Panc1 (cell line): ENCODE results near the gene MAG. TPM values are rescaled to one million over a fixed set of nuclear protein-coding genes. Genes with fewer than 3 reads are reported as not detected.

Experiments
- ATAC-seq: fragments of 200-7000 bp; cut with Tn5 transposase; 2 replicates; pipeline ENCODE4 v1.9.1; 2020; ENCODE audit warnings: mild to moderate bottlenecking, moderate library complexity
- BruUV-seq: library from RNA; stranded (reverse); fragments of 400-500 nt; replicated peaks from 2 replicates; lab custom pipeline; 2021; lab: Mats Ljungman, UMichigan
- CTCF ChIA-PET: fragments of 300-600 bp; sonication (Branson Sonifier 250); formaldehyde crosslinking; loops from one replicate; lab custom pipeline; 2022; ENCODE audit warnings: antibody characterized with exemption; lab: Charles Lee
- POLR2A ChIA-PET: fragments of 300-600 bp; sonication (Branson Sonifier 250); formaldehyde crosslinking; loops from one replicate; lab custom pipeline; 2022; ENCODE audit warnings: antibody characterized with exemption; lab: Charles Lee
- DNase-seq: peaks from one replicate; pipeline ENCODE4 v3.0.0-alpha.2; 2010; ENCODE audit warnings: low read depth, low spot score
- H3K27ac ChIP-seq: 2 replicates; pipeline ENCODE4 v1.5.1; 2011; ENCODE audit warnings: mild to moderate bottlenecking, low read length, inconsistent platforms
- H3K27me3 ChIP-seq: fragments of 200-500 bp; sonication (Bioruptor generic); 2 replicates; pipeline ENCODE4 v1.6.0; 2014; ENCODE audit warnings: low read length, inconsistent platforms; ENCODE audit not compliant: control insufficient read depth, insufficient read depth
- H3K36me3 ChIP-seq: fragments of 200-500 bp; sonication (Bioruptor generic); 2 replicates; pipeline ENCODE4 v1.5.1; 2014; ENCODE audit warnings: inconsistent platforms, mild to moderate bottlenecking, low read length, moderate library complexity; ENCODE audit not compliant: control insufficient read depth, insufficient read depth
- H3K4me1 ChIP-seq: 2 replicates; pipeline ENCODE4 v1.5.1; 2011; ENCODE audit warnings: inconsistent platforms, mild to moderate bottlenecking, low read length, moderate library complexity; ENCODE audit not compliant: control insufficient read depth, insufficient read depth
- H3K4me3 ChIP-seq, 2 experiments: 2 replicates each; pipeline ENCODE4 v1.5.1; 2011 to 2012; ENCODE audit warnings: low read depth in 2 of 2, low read length in 2 of 2, mild to moderate bottlenecking in 2 of 2, inconsistent platforms in 1 of 2, moderate library complexity in 1 of 2
- H3K9me3 ChIP-seq: fragments of 200-500 bp; sonication (Bioruptor generic); 2 replicates; pipeline ENCODE4 v1.5.1; 2014; ENCODE audit warnings: low read depth, mild to moderate bottlenecking, inconsistent platforms, low read length, moderate library complexity; ENCODE audit not compliant: control insufficient read depth, insufficient read depth
- CTCF ChIP-seq: fragments of 450-650 bp; IDR thresholded peaks from 2 replicates; pipeline ENCODE4 v1.5.1; 2017; ENCODE audit warnings: mild to moderate bottlenecking
- POLR2AphosphoS5 ChIP-seq: IDR thresholded peaks from 2 replicates; pipeline ENCODE4 v1.6.1; 2012; ENCODE audit warnings: mild to moderate bottlenecking, low read depth, low read length, moderate library complexity
- SIN3A ChIP-seq: IDR thresholded peaks from 2 replicates; pipeline ENCODE4 v1.6.1; 2012; ENCODE audit warnings: low read depth, mild to moderate bottlenecking, low read length, moderate library complexity, borderline replicate concordance; ENCODE audit not compliant: insufficient read depth
- TCF7L2 ChIP-seq: IDR thresholded peaks from 2 replicates; pipeline ENCODE4 v1.6.1; 2011; ENCODE audit warnings: mild to moderate bottlenecking, low read depth, low read length, inconsistent platforms
- in situ Hi-C: cut with HindIII; loops from 2 replicates; pipeline ENCODE4 v1.10.0; 2016; ENCODE audit warnings: low sequenced_read_pairs, low pct_unique_long_range_greater_than_20kb
- intact Hi-C: fragments of 100-400 bp; cut with micrococcal nuclease; formaldehyde crosslinking; loops from one replicate; pipeline ENCODE4 v1.10.0; 2022; ENCODE audit not compliant: unreplicated experiment
- total RNA-seq: library from RNA; stranded (reverse); gene quantifications from one replicate; pipeline ENCODE4 v1.2.1, GENCODE V29; 2021; ENCODE audit not compliant: unreplicated experiment
- TF ChIP-seq, protein P1 (sequence below), 2 experiments: IDR thresholded peaks; 2 replicates each; pipeline ENCODE4 v1.6.1; 2011 to 2012; ENCODE audit warnings: low read depth in 2 of 2, control low read depth in 1 of 2, low read length in 1 of 2, mild to moderate bottlenecking in 1 of 2, moderate library complexity in 1 of 2; ENCODE audit not compliant: insufficient read depth in 1 of 2

Gene MAG
- total RNA-seq, 1 experiment from 2014 or later = not detected

- POLR2A ChIA-PET = interaction anchor here (0.5 kb wide), 1 partner anchor 915 kb away, joined by 3 read pairs; no protein-coding TSS in a partner anchor
- H3K27ac ChIP-seq = no peak overlapping the region
These were observed 19.7 kb upstream of the MAG start for GRCh38 chr19:35272122-35272719.

DNA sequence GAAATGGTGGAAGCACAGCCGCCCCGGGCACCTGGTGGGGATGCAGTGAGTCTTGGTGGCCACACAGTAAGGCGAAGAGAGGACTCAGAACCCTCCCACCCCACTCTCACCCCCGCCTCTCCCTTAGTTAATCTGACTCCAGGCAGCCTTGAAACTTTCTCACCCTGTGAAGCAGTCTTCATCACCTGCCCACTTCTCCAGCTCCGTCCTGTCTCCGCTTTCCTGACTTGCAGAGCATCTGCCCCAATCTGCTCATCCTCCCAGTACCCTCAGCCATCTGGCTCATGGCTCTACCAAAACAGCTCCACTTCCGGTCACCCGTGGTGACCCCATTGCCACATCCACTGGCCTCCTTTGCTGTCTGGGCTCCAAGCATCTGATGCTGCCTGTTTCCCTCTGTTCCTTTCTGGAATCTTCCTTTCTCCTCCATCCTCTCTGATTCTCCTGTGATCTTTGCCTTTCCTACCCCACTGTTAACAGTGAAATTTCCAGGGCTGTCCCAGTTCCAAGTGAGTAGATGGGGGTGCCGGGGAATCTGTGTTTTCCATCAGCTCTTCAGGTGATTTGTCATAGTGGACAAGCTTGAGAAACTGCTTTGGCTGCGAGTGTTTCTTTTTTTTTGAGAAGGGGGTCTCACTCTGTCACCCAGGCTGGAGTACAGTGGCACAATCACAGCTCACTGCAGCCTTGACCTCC is 18.9 kb upstream of the MAG start:
- H3K27me3 ChIP-seq = no peaks in the 10 kb centered on the region
- ChIA-PET POLR2A (no interaction called here), CTCF (no interaction called here)
- in situ Hi-C loops = no loop called here
- H3K4me1 ChIP-seq = no peaks in the 10 kb centered on the region
- BruUV-seq = no TSS peak
- H3K27ac ChIP-seq = no peak overlapping the region
- intact Hi-C loops = no loop called here
- no peaks in the 10 kb centered on the region for H3K9me3 ChIP-seq
- ATAC-seq (no peak), DNase-seq (no peak)
- TF ChIP-seq TCF7L2 = no peak
- no peak for TF ChIP-seq SIN3A
- no peak for TF ChIP-seq POLR2AphosphoS5
- TF ChIP-seq CTCF = no peak
- TF ChIP-seq, protein P1, sequence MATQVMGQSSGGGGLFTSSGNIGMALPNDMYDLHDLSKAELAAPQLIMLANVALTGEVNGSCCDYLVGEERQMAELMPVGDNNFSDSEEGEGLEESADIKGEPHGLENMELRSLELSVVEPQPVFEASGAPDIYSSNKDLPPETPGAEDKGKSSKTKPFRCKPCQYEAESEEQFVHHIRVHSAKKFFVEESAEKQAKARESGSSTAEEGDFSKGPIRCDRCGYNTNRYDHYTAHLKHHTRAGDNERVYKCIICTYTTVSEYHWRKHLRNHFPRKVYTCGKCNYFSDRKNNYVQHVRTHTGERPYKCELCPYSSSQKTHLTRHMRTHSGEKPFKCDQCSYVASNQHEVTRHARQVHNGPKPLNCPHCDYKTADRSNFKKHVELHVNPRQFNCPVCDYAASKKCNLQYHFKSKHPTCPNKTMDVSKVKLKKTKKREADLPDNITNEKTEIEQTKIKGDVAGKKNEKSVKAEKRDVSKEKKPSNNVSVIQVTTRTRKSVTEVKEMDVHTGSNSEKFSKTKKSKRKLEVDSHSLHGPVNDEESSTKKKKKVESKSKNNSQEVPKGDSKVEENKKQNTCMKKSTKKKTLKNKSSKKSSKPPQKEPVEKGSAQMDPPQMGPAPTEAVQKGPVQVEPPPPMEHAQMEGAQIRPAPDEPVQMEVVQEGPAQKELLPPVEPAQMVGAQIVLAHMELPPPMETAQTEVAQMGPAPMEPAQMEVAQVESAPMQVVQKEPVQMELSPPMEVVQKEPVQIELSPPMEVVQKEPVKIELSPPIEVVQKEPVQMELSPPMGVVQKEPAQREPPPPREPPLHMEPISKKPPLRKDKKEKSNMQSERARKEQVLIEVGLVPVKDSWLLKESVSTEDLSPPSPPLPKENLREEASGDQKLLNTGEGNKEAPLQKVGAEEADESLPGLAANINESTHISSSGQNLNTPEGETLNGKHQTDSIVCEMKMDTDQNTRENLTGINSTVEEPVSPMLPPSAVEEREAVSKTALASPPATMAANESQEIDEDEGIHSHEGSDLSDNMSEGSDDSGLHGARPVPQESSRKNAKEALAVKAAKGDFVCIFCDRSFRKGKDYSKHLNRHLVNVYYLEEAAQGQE (IDR thresholded peaks at IDR 0.05; ENCODE audit: insufficient read depth in 1 of 2, low read depth in 2 of 2, low read length in 1 of 2) = no peak
- no peak overlapping the region for H3K4me3 ChIP-seq
- H3K36me3 ChIP-seq = peaks cover 14% of the 10 kb centered on the region

More at GRCh38 chr19:35272122-35272719, 19.7 kb upstream of the MAG start:
- Histone ChIP-seq H3K9me3 (no peaks in the 10 kb centered on the region), H3K4me3 (no peak overlapping the region), H3K27me3 (no peaks in the 10 kb centered on the region), H3K36me3 (peaks cover 18% of the 10 kb centered on the region), H3K4me1 (no peaks in the 10 kb centered on the region)
- CTCF ChIA-PET = no interaction called here
- in situ Hi-C loops (no loop called here), intact Hi-C loops (no loop called here)
- TSS peak; percentile 47 for BruUV-seq
- DNase-seq = no peak
- ATAC-seq = no peak
- TF ChIP-seq, protein P1 (IDR thresholded peaks at IDR 0.05; ENCODE audit: insufficient read depth in 1 of 2, low read depth in 2 of 2, low read length in 1 of 2) = no peak
- TF ChIP-seq TCF7L2 = no peak
- no peak for TF ChIP-seq CTCF
- TF ChIP-seq SIN3A = no peak
- TF ChIP-seq POLR2AphosphoS5 = no peak
